Measurements from ENCODE around the gene EPO.
"Not testable (repeated sequence)": the region's sequence is repeated elsewhere in the genome, so short reads cannot be mapped to it uniquely, and the experiment has no call there.

Gene EPO

DNA sequence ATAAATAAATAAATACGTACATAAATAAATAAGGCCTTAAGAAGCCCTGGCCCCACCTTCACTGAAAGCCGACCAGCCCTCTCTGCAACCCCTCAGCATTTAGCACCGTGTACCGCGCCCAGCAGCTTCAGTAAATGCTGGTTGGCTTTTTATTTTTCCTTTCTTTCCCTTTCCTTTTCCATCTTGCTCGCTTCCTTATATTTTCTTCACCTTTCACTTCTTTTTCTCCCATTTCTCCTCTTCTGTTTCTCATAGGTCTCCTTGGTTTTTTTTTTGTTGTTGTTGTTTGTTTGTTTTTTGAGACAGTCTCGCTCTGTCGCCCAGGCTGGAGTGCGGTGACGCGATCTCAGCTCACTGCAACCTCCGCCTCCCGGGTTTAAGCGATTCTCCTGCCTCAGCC lies 24.3 kb downstream of the EPO start:
- no peak for DNase-seq

DNA sequence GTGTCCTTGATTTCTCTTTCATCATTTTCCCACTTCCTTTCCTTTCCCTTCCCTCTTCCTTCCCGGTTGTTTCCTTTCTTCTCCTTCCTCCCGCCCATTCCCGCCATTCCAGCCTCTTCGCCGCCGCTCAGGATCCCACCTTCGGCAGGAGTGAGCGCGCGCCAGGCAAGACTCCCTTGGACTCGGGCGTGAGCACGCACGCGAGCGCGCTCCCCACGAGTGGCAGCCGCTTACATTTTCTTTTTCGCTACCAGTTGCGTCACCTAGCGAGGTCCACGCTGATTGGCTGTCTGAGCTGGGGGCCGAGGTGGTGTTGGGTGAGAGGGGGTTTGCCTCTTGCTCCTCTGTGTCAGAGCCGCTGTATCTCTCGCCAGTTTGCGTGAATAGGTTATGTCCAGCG lies 24.9 kb downstream of the EPO start:
- DNase-seq, result peak; percentile 73

DNA sequence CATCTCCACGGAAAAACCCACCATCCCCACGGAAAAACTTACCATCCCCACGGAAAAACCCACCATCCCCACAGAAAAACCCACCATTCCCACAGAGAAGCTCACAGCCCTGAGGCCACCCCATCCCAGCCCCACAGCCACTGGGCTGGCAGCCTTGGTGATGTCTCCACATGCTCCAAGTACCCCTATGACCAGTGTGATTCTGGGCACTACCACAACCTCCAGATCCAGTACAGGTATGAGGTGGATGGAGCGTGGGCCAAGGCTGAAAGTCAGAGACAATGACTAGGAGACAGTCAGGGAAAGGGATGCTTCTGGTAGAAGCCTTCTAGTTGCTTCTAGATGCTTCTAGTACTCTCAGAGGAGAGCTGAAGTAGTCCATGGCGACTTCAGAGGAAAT lies 32.7 kb downstream of the EPO start:
- DNase-seq, result no peak

DNA sequence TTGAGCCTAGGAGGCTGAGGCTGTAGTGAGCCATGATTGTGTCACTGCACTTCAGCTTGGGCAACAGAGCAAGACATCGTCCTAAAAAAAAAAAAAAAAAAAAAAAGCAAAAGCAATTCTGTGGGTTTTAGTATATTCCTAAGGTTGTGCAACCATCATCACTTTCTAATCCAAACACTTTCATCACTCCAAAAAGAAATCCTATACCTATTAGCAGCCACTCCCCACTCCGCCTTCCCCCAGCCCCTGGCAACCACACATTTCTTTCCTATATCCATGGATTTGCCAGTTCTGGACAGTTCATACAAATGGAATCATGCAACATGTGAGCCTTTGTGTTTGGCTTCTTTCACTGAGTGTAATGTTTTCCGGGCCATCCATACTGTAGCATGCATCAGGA lies 33.5 kb downstream of the EPO start:
- no peak for DNase-seq

DNA sequence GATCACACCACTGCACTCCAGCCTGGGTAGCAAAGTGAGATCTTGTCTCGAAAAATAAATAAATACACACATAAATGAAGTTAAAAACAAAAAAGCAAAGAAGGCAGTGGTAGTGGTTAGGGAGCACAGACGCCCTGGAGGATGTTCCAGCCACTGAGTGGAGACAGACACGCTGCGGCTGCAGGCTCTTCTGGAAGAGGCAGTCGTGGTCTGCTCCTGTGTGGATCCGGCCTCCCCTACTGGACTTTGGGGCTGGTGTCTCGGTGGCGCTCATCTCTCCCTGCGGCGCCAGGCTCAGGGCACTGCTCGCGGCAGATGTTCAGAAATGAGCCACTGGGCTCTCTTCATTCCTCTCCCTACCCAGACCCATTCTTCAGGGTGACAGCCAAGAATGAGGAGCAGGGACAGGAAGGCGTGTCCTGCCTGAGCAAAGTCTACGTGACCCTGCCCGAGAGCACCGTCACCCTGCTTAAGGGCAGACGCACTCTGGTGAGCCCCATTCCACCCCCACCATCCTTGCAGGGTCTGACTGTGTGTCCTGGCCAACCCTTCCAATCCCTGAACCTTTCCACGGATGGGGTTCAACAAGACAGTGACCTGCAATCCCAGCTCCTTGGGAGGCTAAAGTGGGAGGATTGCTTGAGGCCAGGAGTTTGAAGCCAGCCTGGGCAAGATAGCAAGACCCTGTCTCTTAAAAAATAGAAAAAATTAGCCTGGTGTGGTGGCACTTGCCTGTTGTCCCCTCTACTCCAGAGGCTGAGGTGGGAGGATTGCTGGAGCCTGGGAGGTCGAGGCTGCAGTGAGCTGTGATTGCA lies 39.3 kb downstream of the EPO start:
- no peak for DNase-seq

DNA sequence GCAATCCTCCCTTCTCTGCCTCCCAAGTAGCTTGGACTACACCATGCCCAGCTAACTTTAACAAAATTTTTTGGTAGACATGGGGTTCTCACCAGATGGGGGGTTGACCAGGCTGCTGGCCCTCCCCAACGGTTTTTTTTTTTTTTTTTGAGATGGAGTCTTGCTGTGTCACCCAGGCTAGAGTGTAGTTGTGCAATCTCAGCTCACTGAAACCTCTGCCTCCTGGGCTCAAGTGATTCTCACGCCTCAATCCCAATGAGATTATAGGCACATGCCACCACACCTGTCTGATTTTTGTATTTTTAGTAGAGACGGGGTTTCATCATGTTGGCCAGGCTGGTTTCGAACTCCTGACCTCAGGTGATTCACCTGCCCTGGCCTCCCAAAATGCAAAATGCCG lies 42.6 kb downstream of the EPO start:
- DNase-seq, result not testable (repeated sequence)

DNA sequence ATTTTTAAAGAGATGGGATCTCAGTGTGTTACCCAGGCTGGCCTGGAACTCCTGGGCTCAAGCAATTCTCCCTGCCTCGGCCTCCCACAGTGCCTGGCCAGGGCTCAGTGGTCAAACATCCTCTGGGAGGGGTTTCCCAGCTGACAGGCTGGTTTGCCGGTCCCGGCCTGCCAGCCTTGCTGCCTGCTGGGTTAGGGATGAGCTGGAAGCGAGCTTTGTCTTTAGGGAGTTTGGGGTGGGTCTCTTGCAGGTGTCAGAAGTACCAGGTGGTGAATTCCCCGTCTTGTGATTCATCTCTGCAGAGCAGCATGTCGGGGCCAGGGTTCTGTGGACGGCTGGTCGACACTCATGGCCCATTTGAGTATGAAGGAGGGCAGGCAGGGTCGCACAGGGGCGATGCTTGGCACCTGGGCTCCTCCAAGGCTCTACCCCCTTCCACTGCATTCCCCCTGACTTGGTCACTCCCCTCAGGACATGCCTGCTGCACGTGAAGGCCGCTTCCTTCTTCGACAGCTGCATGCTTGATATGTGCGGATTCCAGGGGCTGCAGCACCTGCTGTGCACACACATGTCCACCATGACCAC lies 43.4 kb downstream of the EPO start:
- DNase-seq, result no peak

DNA sequence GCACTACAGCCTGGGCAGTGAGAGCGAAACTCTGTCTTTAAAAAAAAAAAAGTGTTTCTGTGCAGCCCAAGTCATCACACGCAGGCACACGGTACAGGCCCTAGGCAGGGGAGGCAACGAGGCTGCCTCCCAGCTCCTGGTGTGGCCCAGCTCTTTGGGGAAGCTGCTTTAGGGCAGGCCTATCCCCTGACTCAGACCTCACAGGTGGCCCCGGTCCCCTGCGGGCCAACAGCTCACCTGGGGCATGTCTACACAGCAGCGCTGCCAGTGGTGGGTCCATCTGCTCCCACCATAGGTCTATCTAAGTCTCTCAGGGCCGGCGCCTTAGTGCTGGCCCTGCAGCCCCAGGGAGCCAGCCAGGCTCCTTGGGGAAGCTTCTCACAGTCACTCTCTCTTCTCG lies 44.6 kb downstream of the EPO start:
- no peak for DNase-seq

DNA sequence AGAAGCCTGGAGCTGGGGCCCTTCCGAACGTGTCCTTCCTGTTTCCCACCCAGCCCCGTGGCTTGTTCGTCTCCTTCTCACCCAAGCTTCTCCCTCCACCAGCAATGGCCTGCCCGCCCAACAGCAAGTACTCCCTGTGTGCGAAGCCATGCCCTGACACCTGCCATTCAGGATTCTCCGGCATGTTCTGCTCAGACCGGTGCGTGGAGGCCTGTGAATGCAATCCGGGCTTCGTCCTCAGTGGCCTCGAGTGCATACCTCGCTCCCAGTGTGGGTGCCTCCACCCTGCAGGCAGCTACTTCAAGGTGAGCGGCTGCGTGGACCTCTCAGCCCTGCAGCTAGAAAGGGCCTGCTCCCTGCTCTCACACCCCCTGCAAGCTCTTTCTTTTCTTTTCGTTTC lies 45.0 kb downstream of the EPO start:
- no peak for DNase-seq

DNA sequence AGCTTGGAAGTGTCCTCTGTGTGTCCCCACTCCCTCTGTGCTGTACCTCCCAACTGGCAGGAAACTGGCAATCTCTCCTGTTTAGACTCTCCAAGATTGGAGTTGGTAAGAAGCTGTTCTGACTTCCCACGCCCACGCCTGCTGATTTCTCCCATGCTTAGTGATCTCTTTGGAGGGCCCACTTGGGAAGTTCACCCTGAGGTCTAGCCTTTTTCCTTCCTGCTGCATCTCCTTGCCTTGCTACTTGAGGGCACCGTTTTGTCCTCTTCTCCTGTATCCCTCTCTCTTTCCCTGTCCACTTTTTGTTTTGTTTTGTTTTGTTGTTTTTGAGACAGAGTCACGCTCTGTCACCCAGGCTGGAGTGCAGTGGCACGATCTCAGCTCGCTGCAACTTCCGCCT lies 48.5 kb downstream of the EPO start:
- DNase-seq, result no peak
